NCI-H2227 (cell line): ENCODE data around the gene TMEM212.
A peak's percentile ranks its signal among the peaks of the same experiment; 100 is the strongest.
"Not testable (repeated sequence)": the region's sequence is repeated elsewhere in the genome, so short reads cannot be mapped to it uniquely, and the experiment has no call there.

Source experiments
- DNase-seq: peaks from one replicate; lab custom pipeline; 2025; ENCODE audit not compliant: unreplicated experiment; lab: John Stamatoyannopoulos, UW

Gene TMEM212

DNA sequence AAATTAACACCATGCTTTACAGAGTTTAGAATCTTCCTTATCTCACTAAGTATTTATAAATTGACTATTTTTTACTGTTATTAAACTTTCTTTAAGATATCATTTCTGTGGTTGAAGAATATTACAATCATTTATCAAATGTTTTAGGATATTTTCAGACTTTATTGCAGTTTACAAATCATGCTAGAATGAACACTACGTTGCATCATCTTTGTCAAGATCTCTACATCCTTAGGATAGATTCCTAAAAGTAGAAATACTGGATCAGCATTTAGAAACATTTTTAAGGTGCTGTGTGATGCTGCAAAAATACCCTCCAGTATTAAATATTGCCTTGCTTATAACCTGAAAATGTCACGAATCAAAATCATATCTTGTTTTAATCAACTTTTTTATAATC lies 30.3 kb upstream of the TMEM212 start:
- no peak for DNase-seq

DNA sequence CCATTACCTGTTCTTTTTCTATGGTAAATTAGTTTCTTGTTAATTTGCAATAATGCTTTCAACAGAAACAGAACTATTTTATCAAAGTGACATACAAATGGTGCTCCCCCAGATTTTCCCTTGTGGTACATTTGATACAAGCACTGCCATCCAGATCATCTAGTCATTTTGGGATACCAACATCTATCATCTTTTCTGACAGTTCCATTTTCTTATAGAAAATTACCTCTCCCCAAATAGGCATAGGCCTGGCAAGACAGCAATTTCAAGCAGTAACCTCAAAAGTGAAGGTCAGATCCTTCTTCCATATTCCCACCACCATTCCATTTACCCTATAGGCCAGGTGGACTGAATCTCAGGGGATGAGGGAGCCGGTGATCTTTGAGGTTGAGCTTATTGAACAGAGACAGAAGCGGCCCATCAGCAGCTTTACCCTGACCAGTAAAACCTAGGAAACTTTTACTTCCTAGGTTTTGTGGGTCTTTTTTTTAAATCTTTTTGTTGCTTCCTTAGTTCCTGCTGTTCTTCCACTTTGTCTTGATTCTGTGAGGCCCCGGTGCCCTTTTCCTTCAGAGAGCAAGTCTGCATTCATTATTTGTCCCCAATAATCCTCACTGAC lies 29.8 kb upstream of the TMEM212 start:
- no peak for DNase-seq

DNA sequence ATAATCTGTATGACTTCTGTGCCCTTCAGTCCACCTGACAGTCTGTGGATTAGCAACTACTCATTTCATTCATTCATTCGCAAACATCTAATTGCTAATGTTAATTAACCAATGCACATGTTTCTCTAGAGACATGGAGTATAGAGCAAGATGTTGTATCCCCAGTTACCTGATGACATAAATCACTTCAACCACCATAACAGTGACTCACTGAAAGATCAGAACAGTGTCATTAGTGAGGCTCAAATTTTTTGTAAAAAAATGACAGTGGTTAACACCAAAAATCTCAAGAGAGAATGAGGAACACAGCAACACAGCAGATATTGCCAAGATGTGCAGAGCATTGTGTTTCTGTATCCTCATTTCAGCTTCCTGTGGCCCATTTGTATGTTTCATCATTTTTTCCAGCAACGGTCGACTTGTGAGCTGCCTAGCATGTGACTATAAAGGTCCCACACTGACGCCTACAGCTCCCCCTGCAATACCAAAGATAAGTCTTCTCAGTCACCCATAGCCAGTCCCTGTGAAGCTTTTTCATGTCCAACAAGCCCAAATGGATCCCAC lies 29.2 kb upstream of the TMEM212 start:
- DNase-seq = no peak

DNA sequence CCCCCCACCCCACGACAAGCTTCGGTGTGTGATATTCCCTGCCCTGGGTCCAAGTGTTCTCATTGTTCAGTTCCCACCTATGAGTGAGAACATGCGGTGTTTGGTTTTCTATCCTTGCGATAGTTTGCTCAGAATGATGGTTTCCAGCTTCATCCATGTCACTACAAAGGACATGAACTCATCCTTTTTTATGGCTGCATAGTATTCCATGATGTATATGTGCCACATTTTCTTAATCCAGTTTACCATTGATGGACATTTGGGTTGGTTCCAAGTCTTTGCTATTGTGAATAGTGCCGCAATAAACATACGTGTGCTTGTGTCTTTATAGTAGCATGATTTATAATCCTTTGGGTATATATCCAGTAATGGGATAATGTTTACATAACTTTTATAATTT lies 28.5 kb upstream of the TMEM212 start:
- not testable (repeated sequence) for DNase-seq

DNA sequence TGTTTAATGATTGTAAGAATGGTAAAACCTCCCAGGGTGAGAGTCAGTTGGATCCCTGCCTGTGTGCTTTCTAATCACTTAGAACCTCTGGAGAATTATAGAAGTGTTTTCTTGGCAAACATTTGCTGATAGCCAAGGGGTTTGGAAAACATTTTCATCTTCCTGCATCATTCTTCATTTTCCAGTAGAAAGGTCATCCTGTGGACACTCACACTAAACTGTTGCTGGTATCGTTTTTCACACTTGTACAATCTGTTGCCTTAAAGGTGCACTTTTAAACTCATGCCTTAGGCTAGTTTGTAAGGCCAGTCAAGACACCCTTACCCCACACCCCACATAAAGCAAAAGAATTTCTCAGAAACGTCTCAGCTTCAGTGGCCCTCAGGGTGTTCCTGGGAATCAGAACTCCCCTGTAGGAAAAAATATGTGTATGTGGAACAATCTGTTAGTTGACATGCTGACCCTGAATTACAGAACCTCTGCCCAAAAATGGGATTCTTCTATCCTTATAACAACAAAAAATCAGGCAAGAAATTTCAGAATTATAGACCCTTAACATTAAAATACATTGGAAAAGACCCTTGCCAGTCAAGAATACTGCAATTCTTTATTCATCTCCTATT lies 27.1 kb upstream of the TMEM212 start:
- DNase-seq = no peak

DNA sequence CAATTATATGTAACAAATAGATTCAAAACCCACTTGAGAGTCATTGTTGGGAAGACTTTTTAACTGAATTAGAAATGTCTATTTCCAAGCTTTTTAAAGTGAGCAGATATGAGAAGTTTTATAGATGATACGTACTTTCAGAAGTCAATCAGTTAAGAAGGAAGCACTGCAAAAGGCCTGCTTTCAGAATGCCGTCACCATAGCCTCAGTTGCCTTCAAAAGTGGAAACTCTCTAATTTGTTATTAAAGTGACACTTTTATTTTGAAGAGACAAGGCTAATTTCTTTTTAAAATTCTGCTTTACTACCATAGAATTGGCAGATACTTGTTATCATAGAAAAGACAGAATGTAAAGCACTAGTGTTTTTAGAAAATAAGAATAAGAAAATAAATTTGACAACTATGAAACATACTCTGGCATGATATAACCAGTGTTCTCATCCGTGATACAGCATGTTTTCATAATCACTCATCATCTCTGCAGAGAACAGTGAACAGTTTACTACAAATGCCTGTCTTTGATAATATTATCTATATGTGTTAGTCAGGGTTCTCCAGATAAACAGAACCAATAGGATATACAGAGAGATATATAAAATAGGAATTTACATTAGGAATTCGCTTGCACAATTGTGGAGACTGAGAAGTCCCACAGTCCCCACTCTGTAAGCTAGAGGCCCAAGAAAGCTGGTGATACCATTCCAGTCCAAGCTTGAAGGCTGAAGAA lies 25.9 kb upstream of the TMEM212 start:
- no peak for DNase-seq

DNA sequence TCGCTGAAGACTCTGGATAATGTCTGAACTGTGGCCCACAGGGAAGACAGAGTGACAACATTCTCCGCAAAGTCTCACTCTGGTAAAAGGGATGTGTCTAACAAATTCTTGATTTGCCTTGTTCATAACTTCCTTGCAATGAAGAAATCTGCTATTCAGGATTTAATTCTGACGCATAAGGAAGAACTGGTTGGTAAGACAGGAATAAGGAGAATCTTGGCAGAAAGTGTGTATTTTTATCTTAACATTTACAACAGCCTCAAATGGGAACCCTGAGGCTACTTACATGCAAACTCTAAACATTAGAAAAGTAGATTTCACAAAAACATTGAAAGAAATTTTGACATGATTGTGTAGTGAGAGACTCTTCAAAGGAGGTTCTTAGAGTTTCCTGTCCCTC lies 22.1 kb upstream of the TMEM212 start:
- no peak for DNase-seq

DNA sequence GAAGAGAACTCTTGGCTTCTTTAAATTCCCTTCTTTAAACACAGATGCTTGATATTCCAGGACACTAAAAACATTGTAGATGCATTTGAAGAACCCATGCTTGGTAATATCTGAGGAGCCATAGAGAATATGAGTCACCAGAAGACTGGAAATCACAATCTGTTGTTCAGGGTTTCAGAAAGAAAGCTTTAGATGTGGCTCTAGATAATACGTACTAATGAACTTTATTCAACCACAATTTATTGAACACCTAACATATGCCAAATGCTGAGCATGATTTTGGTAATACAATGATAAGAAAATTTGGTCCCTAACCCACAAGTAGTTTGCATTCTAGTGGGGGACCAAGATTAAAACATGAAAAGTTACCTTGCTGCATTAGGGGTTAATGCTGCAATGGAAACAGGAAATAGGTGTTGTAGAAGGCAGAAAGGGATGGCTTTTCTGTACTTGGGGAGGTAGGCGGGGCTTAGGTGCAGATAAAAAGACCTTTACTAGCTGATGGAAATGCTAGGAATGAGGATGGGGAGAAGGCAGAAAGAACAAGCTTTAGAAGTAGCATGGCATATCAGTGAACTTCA lies 21.3 kb upstream of the TMEM212 start:
- no peak for DNase-seq

DNA sequence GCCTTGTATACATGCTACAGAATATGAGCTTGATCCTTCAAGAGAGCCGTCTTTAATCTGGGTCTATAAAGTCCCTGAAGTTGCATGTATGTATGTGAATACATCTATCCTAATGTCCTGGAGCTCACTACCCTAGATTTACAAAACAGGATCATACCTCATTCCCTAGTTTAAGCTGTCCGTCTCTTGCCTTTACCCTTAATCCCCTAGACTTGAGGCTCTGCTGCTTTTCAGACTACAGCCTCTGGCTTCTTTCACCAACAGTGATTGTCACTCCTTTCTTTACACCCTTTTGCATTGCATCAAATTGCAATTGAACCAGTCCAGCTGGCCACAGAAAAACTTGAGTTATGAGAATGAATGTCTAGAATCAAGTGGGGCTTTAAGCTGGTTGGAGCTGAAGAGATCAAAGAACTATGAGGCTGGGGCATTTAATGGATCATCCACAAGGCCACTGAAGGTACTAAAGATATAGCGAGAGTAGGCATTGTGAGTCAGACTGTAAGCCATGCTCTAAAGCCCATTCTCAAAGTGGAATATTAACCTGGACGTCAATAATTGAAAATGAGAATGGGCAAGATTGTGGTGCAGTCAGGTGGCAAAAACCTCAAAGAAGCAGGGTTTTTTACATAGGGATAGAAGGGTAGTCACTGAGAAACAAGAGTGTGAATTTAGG lies 20.6 kb upstream of the TMEM212 start:
- DNase-seq = no peak

DNA sequence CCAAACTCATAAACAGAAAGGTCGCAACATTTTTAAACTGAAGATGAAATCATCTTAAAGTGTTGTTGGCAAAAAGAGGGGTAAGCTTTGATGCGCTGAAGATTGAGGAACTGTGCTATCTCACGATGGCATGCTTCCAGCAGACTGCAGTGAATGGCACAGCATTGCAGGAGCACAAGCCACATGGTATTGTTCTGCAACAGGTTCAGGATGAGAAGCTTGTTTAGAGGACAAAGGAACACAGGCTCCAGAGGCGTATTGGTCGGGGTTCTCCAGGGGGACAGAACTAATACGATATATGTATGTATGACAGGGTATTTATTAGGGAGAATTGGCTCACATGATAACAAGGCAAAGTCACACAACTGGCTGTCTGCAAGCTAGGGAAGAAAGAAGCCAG lies 19.0 kb upstream of the TMEM212 start:
- DNase-seq = no peak

DNA sequence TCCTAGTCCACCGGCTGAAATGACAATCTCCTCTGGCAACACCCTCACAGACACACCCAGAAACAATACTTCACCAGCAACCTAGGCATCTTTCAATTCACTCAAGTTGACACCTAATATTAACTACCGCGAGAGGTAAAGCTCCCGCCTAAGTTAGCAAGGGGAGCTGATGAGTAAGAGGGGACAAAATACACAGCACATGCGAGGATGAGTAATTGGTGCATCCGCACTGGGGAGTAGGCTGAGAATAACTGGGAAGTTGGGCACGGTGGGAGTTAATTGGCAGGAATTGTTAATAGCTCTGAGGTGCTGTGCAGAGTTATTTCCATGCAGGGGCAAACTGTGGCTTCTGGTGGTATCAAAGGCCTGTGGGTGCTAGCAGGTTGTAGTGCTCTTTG lies 18.3 kb upstream of the TMEM212 start:
- no peak for DNase-seq

DNA sequence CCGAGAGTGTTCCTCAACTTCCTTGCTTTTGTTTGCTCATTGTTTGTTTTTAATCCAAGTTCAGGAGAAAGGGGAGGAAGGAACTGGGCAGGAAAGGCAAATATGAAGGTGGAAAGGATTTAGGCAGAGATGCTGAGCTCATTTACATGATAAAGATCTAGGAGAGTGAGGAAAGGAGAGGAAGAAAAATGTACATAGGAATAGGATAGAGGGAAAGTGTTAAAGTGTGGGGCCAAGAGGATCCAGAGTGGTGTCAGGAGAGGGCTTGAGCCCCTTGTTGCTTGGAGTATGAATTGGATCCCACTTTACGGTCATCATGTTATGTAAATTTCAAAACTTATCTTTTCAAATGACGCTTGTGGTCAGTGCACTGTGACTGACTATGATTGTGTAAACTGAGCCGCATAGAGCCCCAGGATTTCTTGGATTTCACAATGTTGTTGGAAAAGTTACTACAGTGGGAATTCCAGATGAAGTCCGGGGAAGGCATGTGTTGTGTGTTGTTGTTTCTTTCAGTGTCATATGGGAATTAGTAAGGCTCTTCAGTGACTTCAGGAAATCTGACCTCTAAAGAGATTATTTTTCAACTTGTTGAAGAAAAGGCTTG lies 17.8 kb upstream of the TMEM212 start:
- no peak for DNase-seq

DNA sequence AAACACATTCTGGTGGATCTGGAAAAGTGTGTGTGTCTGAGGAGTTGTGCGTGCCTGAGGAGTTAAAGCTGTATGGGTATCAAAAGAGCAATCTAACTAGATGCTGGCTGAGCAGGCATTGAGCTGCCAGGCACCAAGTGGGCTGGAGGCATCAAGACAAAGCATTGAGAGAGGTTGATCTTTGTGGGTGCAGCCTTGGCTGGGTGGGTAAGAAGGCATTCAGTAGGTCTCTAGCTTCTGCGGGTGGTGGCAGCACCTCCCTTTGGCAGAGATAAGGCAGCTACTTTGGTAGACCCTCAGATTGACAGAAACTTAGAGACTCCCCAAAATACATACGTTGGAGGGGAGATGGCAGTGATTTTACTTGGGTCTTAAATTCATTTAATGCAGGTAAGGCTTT lies 15.8 kb upstream of the TMEM212 start:
- no peak for DNase-seq

DNA sequence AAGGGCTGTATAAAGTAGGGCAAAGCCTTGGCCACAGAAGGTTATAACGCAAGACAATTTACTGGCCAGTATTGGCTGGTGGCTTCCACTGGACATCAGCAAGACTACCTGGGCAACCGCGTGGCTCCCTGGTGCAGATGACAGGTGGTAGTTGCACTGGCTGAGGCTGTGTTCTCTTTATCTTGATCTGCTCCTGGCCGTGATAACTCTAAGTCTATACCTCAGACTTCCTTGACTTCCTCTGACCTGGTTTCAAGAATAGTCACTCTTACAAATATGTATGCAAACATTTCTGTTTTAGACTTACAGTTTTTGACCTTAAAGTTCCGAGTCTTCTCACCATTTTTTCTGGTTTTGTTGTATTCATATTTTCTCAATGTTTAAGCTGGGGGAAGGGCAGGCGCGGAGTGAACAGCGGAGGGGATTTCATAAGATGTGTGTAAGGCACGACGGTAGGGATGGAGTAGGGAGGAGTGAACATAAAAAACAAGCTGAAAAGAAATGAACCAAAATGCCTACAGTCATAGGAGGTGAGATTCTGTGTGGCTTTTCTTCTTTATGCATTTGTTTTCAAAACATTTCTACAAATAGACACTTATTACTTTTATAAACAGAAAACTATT lies 15.2 kb upstream of the TMEM212 start:
- no peak for DNase-seq

DNA sequence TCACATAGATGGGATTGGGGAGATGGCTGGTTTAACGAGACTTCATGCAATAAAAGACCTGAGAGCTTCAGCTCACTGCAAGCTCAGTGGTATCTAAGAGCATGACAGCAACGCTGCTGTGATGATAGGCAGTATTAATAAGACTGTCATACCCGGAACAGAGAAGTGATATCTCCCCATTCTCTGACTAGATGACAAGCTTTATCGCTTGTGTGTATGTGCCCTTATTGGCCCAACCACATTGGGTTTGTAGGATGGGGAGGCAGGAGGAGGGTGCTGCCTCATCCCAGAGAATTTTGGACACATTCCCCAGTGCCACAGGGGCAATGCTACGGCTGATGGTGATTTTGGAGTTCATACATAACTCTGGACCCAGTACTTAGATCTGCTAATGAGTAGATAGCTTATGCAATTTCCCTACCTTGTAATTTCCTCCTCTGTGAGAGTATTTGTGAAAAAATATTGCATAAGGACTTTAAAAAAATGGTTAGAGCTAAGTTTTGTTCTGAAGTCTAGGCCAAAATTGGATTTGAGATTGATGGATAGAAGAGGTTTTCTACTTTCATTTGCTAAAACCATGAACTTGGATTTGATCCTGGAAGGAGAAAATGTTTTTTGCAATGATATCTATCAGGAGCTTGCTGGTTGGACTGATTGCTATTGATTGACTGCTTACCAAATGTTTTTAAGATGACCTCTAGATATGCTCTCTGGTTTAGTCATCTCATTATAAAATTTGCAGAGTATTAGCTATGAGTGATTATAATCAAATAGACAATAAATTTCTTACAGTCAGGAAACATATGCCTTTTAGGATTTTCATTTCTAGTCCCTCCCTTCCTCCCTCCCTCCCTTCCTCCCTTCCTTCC lies 14.0 kb upstream of the TMEM212 start:
- no peak for DNase-seq

DNA sequence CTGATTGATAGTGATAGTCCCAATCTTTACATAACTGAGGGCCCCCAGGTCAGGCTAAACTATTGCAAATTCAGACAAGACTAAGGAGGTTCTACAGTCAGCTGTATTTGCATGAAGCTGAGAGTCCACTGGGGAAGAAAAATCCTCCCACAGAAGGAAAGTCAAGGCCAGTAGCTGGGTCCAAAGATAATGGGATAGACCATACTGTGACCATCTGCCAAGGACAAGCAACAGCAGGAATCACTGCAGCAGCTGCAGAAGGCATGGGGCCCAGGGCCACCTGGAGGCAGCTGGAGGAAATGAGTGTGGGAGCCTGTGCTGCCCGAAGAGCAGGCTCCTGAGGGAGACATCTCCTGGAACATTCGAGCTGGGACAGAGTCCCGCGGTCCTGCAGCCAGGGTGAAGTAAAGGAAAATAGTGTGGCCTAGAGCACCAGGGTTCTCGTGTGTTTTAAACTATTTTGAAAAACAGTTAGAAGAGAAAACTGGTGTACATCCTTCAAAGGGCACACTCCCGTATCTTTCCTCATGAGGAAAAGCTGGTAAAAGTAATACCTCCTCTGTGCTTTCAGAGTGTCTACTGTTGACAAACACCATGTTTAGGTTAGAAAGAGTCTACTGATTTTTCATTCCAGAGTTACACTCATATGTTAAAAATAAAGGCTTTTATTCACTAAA lies 13.2 kb upstream of the TMEM212 start:
- peak; percentile 70 for DNase-seq

DNA sequence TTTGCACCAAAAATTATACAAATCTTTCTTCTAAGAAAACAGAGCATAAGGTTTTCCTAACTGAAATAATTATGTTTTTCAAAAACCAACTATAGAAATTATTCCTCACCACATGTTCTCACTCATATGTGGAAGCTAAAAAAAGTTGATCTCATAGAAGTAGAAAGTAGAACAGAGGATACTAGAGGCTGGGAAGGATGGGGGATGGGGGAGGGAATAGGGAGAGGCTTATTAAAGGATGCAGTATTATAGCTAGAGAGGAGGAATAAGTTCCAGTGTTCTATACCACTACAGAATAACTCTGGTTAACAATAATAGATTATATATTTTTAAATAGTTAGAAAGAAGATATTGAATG lies 12.7 kb upstream of the TMEM212 start:
- no peak for DNase-seq

DNA sequence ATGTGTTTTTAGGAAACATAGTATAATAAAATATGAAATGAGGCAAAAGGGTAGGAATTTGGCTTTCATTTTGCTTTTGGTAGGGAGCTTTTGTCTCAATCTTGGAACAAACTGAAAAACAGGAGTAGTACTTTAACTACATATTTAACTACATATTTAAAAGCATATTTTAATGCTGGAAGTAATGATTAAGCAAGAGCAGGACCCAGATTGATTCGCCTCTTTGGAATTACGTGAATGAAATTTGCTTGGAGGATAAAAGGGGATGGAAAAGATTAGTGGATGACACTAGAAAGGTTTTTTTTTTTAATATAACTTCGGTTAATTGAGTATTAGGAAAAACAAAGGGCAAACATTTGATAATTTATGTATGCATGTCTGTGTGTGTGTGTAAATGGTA lies 11.2 kb upstream of the TMEM212 start:
- no peak for DNase-seq

DNA sequence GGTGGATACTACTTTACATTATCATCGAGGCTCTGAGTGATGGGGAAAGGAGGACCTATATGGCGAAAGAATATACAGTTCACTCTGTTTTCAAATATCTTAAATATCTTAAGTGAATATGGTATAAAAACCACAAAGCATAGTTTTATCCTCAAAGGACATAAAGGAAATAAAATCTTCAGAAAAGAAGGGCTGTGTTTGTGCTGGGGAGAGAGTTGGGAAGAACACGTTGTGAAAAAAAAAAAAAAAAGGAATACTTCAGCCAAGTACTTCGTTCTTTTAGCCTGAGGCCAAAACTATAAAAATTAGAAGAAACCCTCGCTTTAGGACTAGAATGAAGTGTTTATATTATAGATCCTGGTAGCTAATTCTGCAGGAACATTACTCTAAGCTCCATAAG lies 10.2 kb upstream of the TMEM212 start:
- no peak for DNase-seq
